Activated T-helper 1 cell treated with anti-CD3 and anti-CD28 coated beads, Interleukin-2, amount 50 U/mL, for 16 hours (primary cell): ENCODE measurements around the gene KCNT1.

ENCODE experiments used
- DNase-seq, 2 donors: peaks; one replicate each; pipeline ENCODE4 v3.0.0-alpha.2; 2020; ENCODE audit warnings: low read depth in 1 of 2, low spot score in 1 of 2

Gene KCNT1

GRCh38 chr9:135744333-135745070 lies 42.5 kb downstream of the KCNT1 start:
- no peak for DNase-seq

- no peak for DNase-seq
Observed at GRCh38 chr9:135745189-135745588, 43.2 kb downstream of the KCNT1 start.

DNA sequence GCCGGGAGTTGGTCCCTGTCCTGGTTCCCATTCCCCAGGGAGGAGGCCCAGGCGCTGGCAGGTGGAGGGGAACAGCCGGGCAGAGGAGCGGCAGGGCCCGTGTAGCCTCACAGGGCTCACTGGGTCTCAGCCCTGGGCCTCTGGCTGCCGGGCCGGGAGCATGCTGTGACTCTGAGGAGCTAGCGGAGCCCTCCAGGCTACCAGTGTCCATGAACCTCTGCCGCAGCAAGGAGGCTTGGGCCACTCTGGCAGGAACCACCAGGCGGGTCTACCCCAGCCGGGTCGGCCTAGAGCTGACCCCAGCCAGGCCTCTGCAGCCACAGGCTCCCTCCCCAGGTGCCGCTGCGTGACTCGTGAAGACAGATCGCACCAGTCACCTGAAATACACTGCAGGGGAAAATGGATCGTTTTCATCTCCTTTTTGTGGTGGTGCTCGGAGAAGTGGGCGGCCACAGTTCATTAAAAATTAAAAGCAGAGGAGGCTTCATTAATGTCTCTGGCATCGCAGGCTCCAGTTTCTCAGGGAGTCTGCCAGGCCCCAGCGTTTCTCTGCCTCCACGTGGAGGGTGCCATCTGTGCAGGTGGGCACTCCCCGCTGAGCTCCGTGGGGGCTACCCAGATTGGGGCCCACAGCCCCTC lies 43.8 kb downstream of the KCNT1 start:
- no peak for DNase-seq

DNA sequence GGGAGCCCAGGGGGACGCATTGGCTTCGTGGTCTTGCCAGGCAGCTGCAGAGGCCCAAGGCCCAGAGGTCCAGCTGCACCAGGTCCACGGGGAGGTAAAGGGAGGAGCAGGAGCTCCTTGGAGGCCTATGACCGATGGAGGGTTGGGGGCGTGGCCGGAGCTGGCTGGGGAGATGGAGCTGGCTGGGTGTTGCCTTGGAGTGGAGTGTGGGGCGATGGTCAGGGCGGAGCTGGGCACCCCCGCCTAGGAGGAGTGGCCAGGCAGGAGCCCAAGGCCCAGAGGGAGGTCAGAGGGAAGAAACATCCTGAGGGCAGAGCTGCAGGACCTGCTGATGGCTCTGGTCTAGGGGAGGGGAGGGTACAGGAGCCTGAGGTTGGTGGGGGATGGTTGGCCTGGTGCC lies 44.6 kb downstream of the KCNT1 start:
- DNase-seq, result no peak

- no peak for DNase-seq
Observed at GRCh38 chr9:135747311-135747710, 45.3 kb downstream of the KCNT1 start.

- DNase-seq, result no peak
Observed at GRCh38 chr9:135748676-135749075, 46.7 kb downstream of the KCNT1 start.

DNA sequence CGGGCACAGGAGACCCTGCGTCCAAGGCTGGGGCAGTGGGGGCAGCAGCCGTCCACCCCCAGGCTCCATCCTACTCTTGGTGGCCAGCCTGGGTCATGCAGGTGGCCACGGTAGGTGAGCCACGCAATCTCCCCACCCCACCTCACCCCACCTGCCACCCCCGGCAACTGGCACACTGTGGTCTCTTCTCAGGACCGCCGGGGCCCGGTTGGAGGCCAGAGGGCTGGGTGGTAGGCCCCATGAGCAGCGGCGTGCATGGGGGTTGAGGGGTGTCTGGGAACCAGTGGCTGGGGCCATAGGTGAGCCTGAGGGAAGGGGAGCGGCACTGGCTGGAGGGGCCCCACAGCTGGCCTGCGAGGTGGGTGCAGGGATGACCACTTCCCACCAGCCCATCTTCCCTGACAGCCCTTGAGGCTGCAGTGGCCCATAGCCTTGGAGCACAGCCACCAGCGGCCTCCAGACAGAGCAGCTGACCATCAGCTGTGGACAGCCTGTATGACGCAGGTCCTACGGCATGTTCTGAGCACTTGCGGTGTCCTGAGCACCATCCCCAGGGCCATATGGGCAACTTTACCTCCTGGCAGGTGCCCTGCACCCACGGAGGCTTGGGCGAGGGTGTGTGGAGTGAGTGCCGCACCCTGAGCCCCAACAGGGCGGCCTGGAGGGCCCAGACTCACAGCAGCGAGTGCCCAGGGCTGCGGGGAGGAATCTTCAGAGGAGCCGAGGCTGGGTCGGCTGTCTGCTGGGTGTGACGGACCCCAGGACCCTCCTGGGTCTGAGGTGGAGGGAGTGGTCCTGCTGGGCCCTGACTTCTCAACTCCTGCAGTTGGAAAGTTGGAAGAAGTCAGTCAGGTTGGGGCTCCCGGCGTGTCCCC lies 47.4 kb downstream of the KCNT1 start:
- DNase-seq, result no peak

DNA sequence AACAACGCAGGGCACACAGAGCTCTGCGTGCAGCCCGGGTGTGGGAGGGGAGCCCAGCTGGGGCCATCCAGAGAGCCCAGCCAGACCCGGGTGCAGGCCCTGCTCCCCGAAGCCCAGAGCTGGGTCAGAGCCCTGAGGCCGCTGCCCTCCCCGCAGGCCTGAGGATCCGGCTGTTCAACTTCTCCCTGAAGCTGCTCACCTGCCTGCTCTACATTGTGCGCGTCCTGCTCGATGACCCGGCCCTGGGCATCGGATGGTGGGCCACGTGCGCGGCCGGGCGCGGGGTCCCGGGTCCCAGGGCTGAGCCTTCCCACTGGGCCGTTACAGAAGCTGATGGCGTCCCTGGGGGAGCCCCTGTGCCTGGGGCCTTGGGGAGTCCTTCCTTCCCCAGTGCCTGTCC lies 48.8 kb downstream of the KCNT1 start:
- DNase-seq, result no peak

DNA sequence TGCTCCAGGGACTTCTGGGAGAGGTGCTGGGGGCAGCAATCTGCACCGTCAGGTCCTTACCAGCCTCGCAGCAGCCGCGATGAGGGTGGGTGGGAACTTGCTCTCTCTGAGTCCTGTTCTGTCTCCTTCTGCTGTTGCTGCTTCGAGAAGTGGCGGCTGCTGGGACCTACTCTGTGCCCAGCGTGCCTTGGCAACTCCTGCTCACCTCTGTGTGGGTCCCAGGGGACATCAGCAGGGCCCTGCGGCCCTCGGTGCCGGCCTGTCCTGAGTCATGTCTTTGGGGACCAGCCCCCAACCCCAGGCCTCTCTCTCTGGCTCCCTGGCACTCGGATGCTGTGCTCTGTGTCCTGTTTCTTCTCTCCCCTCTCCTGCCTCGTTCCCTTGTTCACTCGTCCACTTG lies 49.5 kb downstream of the KCNT1 start:
- DNase-seq, result no peak

GRCh38 chr9:135752281-135753204 lies 50.6 kb downstream of the KCNT1 start:
- DNase-seq, result no peak

DNA sequence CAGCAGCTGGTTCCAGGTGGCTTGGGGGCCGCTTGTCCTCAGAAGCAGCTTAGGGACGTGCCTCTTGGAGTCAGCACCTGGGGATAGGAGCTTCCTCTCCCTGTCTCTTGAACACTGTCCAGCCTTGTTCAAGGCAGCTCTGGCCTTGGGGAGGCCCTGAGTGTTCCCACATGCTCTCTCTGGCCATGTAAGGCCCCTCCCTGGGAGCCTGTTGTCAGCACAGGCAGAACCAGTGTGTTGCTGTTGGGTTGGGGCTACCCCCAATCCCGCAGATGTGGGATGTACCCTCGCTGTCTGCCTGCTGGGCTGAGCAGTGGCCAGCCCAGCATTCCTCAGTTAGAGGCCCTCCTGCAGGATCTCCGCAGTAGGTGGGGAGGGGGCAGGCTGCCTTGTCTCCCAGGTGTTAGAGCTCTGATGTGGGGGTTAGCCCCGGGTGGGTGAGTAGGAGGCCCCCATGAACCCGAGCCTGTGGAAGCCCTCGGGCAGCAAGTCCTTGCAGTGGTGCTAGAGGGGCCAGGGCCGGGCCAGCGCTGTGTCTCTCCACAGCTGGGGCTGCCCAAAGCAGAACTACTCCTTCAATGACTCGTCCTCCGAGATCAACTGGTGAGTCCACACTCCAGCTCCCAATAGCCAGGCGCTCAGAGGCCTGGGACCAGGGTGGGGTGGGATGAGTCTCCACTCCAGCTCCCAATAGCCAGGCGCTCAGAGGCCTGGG lies 51.6 kb downstream of the KCNT1 start:
- no peak for DNase-seq

DNA sequence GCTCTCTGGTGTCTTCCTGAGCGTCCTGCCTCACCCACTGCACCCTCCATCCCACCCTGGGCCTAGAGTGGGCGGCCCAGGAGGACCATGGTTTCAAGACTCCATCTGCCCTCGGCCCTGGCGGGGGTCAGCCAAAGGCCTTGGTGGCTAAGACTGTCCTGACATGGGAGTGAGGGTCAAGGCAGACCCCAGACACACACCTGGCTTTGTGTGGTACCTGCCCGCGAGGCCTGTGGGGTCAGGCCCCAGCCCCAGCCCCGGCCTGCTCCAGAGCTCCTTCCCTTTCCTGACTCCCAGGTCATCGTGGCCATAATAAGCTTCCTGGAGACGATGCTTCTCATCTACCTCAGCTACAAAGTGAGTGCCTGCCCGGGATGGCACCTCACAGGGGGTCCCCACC lies 54.6 kb downstream of the KCNT1 start:
- DNase-seq, result no peak

DNA sequence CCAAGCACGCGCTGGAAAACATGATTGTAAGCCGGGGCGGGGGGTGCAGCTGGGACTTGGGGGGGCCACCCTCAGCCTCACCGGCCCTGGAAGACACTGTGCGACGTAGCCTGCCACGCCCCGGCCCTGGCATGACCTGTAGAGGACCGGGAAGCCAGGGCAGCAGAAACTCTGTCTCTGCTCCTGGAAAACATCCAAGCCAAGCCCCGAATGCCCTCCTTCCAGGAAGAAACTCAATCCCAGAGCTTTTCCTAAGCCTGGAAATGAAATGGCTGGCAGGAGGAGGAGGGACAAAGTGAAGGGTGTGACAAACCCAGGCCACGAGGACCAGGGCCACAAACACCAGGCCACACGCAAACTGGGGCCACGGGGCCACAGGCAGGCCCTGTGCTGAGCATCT lies 55.4 kb downstream of the KCNT1 start:
- DNase-seq, result no peak

DNA sequence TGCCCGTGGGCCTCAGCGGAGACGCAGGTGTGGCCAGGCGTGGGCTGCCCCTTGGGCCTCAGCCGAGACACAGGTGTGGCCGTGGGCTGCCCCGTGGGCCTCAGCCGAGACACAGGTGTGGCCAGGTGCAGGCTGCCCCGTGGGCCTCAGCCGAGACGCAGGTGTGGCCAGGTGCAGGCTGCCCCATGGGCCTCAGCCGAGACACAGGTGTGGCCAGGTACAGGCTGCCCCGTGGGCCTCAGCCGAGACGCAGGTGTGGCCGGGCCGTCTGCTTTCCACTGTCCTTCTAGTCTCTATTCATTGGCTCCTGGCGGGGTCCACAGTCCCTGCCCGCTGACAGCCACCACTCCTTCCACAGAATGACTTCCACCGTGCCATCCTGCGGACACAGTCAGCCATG lies 56.1 kb downstream of the KCNT1 start:
- DNase-seq, result no peak

DNA sequence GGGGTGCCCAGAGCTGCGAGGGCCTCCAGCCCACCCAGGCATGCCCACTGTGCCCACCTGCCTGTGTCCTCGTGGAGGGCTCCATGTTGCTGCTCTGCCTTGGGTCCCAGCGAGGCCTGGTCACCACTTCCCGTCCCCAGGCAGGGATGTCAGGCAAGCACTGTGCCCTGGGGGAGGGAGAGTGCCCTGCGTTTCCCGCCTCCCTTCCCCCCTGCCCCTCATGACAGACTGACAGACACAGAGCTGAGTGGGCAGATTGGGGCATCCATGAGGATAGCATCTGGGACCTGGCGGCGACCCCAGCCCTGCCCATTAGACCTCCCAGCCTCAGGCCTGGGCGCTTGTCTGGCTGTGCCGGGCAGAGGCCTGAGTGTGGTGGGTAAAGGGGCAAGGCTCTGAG lies 56.9 kb downstream of the KCNT1 start:
- no peak for DNase-seq

DNA sequence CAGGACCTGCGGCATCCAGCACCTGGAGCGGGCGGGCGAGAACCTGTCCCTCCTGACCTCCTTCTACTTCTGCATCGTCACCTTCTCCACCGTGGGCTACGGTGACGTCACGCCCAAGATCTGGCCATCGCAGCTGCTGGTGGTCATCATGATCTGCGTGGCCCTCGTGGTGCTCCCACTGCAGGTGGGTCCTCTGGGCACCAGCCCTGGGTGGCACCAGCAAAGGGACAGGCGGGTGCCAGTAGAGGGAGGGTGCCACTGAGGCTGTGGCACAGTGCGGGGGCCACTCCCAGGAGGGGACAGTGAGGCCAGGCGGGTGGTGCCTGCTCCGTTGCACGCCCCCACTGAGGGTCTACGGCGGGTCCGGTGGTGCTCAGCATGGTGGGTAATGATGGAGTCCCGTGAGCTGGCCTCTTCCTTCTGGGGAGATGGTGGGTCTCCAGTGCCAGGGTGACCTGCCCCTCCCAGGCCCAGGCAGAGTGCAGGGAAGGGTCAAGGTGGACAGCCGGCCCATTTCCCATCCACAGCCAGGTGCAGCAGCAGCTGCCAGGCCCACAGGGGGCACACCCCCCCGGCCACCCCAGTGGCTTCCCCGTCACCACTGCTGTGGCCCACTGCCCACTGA lies 57.8 kb downstream of the KCNT1 start:
- no peak for DNase-seq

- no peak for DNase-seq
Observed at GRCh38 chr9:135760465-135760864, 58.5 kb downstream of the KCNT1 start.

DNA sequence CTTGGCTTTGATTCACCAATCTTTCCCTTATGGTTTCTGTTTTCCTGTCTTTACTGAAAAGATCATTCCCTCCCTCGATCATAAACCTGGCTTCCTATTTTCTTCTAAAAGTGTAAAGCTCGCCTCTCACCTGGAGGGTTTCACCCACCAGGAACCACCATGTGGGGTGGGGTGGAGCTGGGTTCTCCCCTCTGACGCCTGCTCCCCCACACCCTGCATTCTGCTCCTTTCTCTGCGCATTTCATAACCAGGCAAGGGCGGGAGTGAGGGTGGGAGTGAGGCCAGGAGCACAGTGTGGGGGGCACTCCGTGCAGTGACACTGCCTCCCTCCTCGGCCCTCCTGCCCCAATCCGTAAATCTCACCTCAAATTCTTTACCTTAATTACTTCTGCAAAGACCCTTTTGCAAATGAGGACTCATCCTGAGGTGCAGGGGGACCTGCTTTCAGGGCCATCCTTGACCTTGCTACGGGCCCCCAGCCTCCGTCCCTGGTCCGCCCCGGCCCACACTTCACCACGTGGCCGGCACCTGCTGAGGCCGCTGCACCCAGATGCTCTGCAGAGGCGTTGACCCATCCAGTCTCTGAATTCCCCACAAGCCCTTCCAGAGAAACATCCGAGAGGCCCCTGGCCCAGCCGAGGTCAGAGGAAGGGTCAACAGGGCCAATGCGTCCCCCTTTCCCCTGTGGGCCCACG lies 59.3 kb downstream of the KCNT1 start:
- DNase-seq, result no peak

DNA sequence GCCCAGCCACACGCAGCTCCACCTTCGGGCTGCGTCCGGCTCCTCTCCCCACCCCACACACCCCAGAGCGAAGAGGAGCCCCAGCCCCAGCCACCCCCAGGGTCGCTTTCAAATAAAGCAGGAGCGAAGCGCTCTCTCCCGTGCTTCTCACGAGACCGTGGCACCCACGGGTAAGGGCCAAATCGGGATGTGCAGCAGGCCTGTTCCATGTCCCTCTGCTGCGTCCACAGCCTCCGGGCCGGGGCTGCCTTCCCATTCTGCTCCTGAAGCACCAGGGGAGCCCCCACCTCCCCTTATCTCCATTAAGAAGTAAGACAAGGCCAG lies 59.8 kb downstream of the KCNT1 start:
- no peak for DNase-seq
